Right renal pelvis (tissue), 4 donors: ENCODE measurements around the gene PLCL1. TPM values are rescaled to one million over a fixed set of nuclear protein-coding genes. Genes with fewer than 3 reads are reported as not detected.
"Not testable (repeated sequence)": the region's sequence is repeated elsewhere in the genome, so short reads cannot be mapped to it uniquely, and the experiment has no call there.

Experiments used
- DNase-seq, 4 donors: peaks; one replicate each; pipeline ENCODE4 v3.0.0-alpha.2; 2013; ENCODE audit warnings: low read depth in 4 of 4, low spot score in 3 of 4, missing footprints in 1 of 4
- polyA plus RNA-seq, 4 donors: library from polyadenylated mRNA; unstranded; fragments of 120-200 nt; gene quantifications; one replicate each; pipeline ENCODE4 v1.2.1, GENCODE V29; 2013; ENCODE audit not compliant: insufficient read length in 4 of 4

Gene PLCL1
- polyA plus RNA-seq, 4 donors: 15.2 to 22.5 (median 18.6) TPM

GRCh38 chr2:197986977-197987376 is 182.6 kb downstream of the PLCL1 start:
- no peak for DNase-seq

DNA sequence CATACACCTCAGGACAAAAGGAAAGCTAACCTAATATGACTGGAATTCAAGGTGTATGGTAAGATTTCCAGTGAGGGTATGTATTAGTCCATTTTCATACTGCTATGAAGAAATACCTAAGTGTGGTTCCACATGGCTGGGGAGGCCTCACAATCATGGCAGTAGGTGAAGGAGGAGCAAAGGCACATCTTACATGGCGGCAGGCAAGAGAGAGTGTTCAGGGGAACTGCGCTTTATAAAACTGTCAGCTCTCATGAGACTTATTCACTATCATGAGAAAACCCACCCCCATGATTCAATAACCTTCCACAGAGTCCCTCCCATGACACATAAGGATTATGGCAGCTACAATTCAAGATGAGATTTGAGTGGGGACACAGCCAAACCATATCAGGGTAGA is 186.0 kb downstream of the PLCL1 start:
- no peak for DNase-seq

- DNase-seq: no peak
These were observed 188.2 kb downstream of the PLCL1 start for GRCh38 chr2:197992482-197993133.

GRCh38 chr2:197993363-197993762 is 189.0 kb downstream of the PLCL1 start:
- no peak for DNase-seq

DNA sequence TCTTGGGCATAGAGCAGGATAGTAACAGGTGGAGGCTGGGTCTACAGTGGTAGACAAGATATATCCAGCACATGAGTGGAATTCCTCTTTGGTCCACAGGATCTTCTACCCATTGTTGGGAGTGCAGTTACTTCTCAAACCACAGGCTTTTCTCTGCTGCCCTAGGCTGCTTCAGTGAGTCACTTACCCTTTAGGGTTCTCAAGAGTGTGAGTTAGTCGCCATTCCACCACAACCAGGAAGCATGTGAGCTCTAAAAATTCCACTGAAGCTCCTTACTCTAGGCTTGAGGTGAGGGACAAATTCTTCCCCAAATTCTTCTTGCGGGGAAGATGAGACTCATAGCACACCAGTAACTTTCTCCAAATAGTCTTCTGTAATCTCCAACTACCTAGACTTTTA is 189.4 kb downstream of the PLCL1 start:
- DNase-seq: no peak

DNA sequence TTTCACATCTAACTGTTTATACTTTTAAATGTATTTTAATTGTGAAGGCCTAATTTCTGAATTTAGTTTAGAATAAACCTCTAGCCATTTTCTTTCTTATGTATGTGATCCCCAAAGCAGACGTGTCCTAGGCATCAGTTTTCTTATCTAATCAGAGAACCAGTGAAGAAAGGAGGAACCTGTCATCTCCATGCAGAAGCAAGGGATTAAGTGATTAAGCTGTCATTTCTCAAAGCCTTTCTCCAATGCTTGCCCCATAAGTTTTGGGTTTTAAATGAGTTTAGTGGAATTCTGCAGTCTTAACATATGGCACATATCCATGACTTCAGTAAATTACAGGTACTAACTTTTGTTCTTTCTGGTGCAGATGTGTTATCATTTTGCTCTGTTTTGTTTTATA is 190.4 kb downstream of the PLCL1 start:
- no peak for DNase-seq

GRCh38 chr2:197996583-197996982 is 192.2 kb downstream of the PLCL1 start:
- no peak for DNase-seq

DNA sequence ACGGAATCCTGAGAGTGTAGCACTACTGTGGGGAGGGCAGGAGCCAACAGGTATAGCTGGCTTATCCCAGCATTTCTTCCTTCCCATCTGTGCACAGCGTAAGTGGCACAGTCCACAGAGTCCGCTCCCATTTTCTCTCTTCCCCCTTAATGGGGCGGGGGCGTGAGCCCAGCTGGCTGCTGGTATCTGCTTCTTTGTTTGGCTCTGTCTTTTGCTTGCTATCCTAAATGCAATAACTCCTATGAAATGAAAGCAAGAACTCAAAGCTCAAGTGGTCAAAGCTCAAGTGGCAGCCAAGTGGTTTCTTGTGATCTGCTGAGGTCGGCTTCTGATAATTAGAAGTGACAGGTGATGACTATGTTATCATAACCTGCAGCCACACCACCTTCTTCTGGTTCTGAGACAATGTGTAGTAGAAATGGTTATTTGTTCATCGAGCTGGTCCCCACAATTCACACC is 192.7 kb downstream of the PLCL1 start:
- no peak for DNase-seq

DNA sequence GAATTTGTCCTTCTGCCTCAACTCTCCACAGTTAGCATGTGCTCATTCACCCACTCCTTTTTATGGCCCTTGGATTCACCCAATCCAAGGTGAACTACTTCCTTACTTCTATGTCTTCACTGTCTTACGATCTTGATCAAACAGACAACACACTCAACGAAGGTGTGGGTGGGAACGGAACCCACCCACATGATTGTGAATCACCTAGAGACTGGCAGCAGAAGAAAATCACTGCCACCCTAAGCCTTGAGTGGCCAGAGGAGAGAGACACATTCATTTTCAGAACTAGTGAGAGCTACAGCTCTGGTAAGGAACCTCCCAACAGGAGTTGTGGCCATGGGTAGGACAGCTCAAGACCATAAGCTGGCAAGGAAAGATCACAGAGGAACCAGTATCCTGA is 194.3 kb downstream of the PLCL1 start:
- DNase-seq: no peak

DNA sequence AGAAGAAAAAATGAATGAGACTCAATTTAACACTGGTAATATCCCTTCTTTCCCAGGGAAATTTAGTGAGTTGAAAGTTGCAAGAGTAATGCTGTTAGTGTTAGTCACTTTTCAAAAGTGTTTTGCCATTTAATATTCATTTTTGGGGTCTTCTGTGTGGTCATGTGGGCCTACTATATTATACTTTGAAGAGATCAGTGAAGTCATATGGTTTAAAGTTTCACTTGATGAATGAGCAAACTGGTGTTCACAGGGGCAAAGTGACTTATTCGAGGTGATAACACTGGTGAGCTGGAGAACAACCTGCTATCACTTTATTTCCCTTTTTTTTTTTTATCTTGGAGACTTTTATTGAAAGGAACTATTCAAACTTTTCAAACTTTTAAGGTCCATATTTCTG is 196.0 kb downstream of the PLCL1 start:
- DNase-seq: no peak

DNA sequence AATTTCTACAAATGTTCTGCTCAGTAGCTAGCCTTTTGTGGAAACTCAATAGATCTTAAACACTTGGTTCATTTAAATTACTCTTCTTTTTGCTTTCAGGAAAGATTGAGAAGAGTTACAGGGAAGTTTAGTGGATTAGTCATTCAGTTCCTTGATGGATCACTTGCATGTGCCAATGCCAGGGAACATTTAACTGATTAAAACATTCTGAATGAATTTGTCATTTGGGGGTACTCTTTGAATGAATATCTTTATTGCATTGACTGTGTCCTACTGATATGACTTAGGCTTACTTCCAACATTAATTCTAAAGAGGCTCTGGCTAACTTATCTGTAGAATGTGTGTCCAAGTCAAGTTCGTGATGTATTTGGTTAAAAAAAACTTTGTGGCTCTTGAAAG is 199.8 kb downstream of the PLCL1 start:
- no peak for DNase-seq

GRCh38 chr2:198004921-198005829 is 200.8 kb downstream of the PLCL1 start:
- no peak for DNase-seq

- no peak for DNase-seq
These were observed 202.3 kb downstream of the PLCL1 start for GRCh38 chr2:198006733-198007132.

DNA sequence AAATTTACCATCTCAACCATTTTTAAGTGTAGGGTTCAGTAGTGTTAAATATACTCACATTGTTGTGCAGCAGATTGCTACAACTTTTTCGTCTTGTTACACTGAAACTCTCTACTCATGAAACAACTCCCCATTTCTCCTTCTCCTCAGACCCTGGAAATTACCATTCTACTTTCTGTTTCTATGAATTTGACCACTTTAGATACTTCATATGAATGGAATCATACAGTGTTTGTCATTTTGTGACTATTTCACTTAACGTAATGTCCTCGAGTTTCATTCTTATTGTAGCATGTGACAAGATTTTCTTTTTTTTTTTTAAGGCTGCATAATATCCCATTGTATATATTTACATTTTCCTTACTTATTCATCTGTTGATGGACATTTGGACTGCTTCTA is 203.8 kb downstream of the PLCL1 start:
- no peak for DNase-seq

DNA sequence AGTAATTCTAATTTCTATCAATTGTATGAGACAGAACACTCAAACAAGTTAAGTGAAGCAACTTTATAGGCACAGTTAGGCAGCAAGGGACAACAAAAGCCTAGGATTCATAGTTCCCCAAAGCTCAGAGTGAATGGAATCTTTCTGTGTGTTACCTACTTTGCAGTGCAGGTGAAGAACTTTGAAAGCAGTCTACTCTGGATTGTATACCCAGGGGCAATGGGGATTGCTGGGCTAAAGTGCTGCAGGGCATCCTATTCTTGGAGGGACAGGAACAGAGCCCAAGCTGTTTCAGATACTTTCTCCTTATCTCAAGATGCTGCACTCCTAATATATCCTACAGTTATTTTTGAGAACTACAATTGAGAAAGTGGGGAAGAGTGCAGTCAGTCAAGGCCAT is 207.6 kb downstream of the PLCL1 start:
- no peak for DNase-seq

DNA sequence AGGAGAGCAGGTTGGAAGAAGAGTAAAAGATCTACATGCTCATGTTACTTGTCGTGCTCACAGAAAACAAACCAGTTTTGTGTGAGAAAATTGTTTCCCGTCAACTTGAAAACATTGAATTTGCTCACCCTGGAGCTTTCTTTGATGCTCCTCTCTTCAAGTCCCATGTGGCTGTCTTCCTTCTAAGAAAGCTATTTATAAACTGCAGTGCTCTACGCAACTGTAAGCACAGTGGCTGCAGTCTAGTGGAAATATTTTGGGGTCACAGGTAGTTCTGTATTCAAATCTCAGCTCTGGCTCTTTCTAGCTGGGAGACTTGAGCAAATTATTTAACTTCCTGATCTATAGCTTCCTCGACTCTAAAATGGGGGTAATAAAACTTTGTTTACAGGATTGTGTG is 211.8 kb downstream of the PLCL1 start:
- DNase-seq: no peak

GRCh38 chr2:198017068-198017467 is 212.7 kb downstream of the PLCL1 start:
- no peak for DNase-seq

- DNase-seq: no peak
These were observed 224.6 kb downstream of the PLCL1 start for GRCh38 chr2:198028955-198029354.

DNA sequence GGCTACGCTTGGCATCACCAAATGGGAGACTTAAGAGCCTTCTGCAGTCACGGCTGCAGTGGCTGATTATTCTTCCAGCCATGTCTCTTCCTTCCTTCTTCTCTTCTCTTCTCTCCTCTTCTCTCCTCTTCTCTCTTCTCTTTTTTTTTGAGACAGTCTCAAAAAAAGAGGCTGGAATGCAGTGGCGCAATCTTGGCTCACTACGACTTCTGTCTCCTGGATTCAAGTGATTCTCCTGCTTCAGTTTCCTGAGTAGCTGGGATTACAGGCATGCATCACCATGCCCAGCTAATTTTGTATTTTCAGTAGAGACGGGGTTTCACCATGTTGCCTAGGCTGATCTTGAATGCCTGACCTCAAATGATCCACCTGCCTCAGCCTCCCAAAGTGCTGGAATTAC is 225.2 kb downstream of the PLCL1 start:
- DNase-seq: not testable (repeated sequence)

GRCh38 chr2:198033626-198034025 is 229.2 kb downstream of the PLCL1 start:
- no peak for DNase-seq

GRCh38 chr2:198036029-198036879 is 231.9 kb downstream of the PLCL1 start:
- DNase-seq: no peak
